RWPE2 (cell line): ENCODE results near the gene GNL2.
A peak's percentile ranks its signal among the peaks of the same experiment; 100 is the strongest.

Experiments used
- ATAC-seq: fragments of 200-7000 bp; cut with Tn5 transposase; 3 replicates; pipeline ENCODE4 v1.9.1; 2021; ENCODE audit warnings: low read depth
- DNase-seq: peaks from one replicate; pipeline ENCODE4 v3.0.0-alpha.2; 2020; ENCODE audit warnings: low spot score
- H3K27ac ChIP-seq: fragments of 450-650 bp; 2 replicates; pipeline ENCODE4 v1.5.1; 2017; ENCODE audit warnings: mild to moderate bottlenecking; ENCODE audit not compliant: poor library complexity, severe bottlenecking
- H3K27me3 ChIP-seq: fragments of 250-450 bp; sonication (Bioruptor Pico); 2 replicates; pipeline ENCODE4 v1.5.1; 2021; ENCODE audit warnings: mild to moderate bottlenecking, moderate library complexity; ENCODE audit not compliant: insufficient read depth, poor library complexity, severe bottlenecking
- H3K36me3 ChIP-seq: fragments of 250-450 bp; sonication (Bioruptor Pico); 2 replicates; pipeline ENCODE4 v1.5.1; 2020; ENCODE audit warnings: low read depth, mild to moderate bottlenecking, moderate library complexity
- H3K4me1 ChIP-seq: fragments of 250-450 bp; sonication (Bioruptor Pico); 2 replicates; pipeline ENCODE4 v1.5.1; 2021; ENCODE audit warnings: mild to moderate bottlenecking, moderate library complexity; ENCODE audit not compliant: insufficient read depth, poor library complexity, severe bottlenecking
- H3K4me3 ChIP-seq: fragments of 250-450 bp; sonication (Bioruptor Pico); 2 replicates; pipeline ENCODE4 v1.5.1; 2021; ENCODE audit warnings: mild to moderate bottlenecking, moderate library complexity; ENCODE audit not compliant: severe bottlenecking
- H3K9me3 ChIP-seq: fragments of 250-450 bp; sonication (Bioruptor Pico); 2 replicates; pipeline ENCODE4 v1.5.1; 2021; ENCODE audit warnings: mild to moderate bottlenecking, moderate library complexity; ENCODE audit not compliant: severe bottlenecking
- CTCF ChIP-seq: fragments of 450-650 bp; IDR thresholded peaks from one replicate; pipeline ENCODE4 v1.5.1; 2017; ENCODE audit warnings: mild to moderate bottlenecking, moderate library complexity; ENCODE audit not compliant: poor library complexity, severe bottlenecking

The GNL2 gene

GRCh38 chr1:37574834-37575480 is 20.8 kb downstream of the GNL2 start:
- Histone ChIP-seq H3K27me3 (no peaks in the 10 kb centered on the region), H3K27ac (peak overlapping the region; percentile 71), H3K9me3 (no peaks in the 10 kb centered on the region), H3K4me1 (peaks cover 22% of the 10 kb centered on the region), H3K4me3 (no peak overlapping the region), H3K36me3 (peaks cover 90% of the 10 kb centered on the region)
- DNase-seq (no peak), ATAC-seq (no peak)
- TF ChIP-seq CTCF = no peak

- H3K4me3 ChIP-seq = no peak overlapping the region
Observed at GRCh38 chr1:37570528-37571334, 25.0 kb downstream of the GNL2 start.

GRCh38 chr1:37567023-37567422 is 28.7 kb downstream of the GNL2 start:
- Histone ChIP-seq H3K36me3 (peaks cover 78% of the 10 kb centered on the region), H3K9me3 (no peaks in the 10 kb centered on the region), H3K27ac (no peak overlapping the region), H3K4me1 (peaks cover 7% of the 10 kb centered on the region), H3K4me3 (no peak overlapping the region), H3K27me3 (no peaks in the 10 kb centered on the region)
- ATAC-seq (no peak), DNase-seq (no peak)
- no peak for TF ChIP-seq CTCF

More at GRCh38 chr1:37570528-37571334, 25.0 kb downstream of the GNL2 start:
- DNase-seq = no peak
- H3K4me1 ChIP-seq = peaks cover 10% of the 10 kb centered on the region
- no peak overlapping the region for H3K27ac ChIP-seq
- H3K9me3 ChIP-seq = no peaks in the 10 kb centered on the region
- H3K36me3 ChIP-seq = peaks cover 99% of the 10 kb centered on the region
- ATAC-seq = no peak
- no peak for TF ChIP-seq CTCF
- H3K27me3 ChIP-seq = no peaks in the 10 kb centered on the region

GRCh38 chr1:37564892-37565291 is 30.8 kb downstream of the GNL2 start:
- H3K4me3 ChIP-seq = no peak overlapping the region
- no peaks in the 10 kb centered on the region for H3K9me3 ChIP-seq
- no peak for TF ChIP-seq CTCF
- H3K4me1 ChIP-seq = peaks cover 7% of the 10 kb centered on the region
- no peaks in the 10 kb centered on the region for H3K27me3 ChIP-seq
- ATAC-seq (no peak), DNase-seq (no peak)
- H3K36me3 ChIP-seq = peaks cover 57% of the 10 kb centered on the region
- no peak overlapping the region for H3K27ac ChIP-seq

GRCh38 chr1:37562984-37563383 is 32.8 kb downstream of the GNL2 start:
- DNase-seq (no peak), ATAC-seq (no peak)
- H3K4me3 ChIP-seq = no peak overlapping the region
- peaks cover 38% of the 10 kb centered on the region for H3K36me3 ChIP-seq
- H3K9me3 ChIP-seq = no peaks in the 10 kb centered on the region
- H3K27ac ChIP-seq = peak overlapping the region; percentile 11
- no peaks in the 10 kb centered on the region for H3K27me3 ChIP-seq
- H3K4me1 ChIP-seq = peaks cover 7% of the 10 kb centered on the region
- TF ChIP-seq CTCF = no peak
